HFF-Myc (cell line): Measurements from ENCODE around the gene IL22.

Experiments used
- DNase-seq: peaks from one replicate; pipeline ENCODE4 v3.0.0-alpha.2; 2011; ENCODE audit warnings: low read depth; ENCODE audit errors: extremely low read depth
- H3K4me3 ChIP-seq: replicated peaks from 2 replicates; pipeline ENCODE4 v1.5.1; 2011; ENCODE audit warnings: low read depth, mild to moderate bottlenecking, control low read depth, low read length
- CTCF ChIP-seq: IDR thresholded peaks from 2 replicates; pipeline ENCODE4 v1.5.1; 2012; ENCODE audit warnings: mild to moderate bottlenecking, low read depth, low read length, control low read depth; ENCODE audit errors: missing control alignments

The IL22 gene

DNA sequence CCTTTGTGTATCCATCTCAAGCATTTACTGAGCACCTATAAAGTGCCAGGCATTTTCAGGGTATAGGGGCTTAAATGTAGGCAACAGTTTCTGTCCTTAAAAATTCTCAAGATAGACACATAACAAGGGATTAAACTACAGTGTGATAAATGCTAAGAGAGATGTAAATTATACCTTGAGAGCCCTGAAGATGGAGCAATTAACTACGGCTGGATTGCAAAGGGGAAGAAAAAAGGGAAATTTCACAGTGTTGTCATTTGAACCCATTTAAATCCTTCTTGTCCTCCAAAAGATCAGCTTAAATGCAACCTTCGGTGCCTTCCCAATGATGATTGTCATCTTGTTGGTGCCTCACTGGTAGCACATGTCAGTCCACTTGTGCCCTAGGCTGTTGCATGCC, 16.3 kb downstream of the IL22 start:
- TF ChIP-seq CTCF: no peak
- no peak overlapping the region for H3K4me3 ChIP-seq
- DNase-seq: no peak

DNA sequence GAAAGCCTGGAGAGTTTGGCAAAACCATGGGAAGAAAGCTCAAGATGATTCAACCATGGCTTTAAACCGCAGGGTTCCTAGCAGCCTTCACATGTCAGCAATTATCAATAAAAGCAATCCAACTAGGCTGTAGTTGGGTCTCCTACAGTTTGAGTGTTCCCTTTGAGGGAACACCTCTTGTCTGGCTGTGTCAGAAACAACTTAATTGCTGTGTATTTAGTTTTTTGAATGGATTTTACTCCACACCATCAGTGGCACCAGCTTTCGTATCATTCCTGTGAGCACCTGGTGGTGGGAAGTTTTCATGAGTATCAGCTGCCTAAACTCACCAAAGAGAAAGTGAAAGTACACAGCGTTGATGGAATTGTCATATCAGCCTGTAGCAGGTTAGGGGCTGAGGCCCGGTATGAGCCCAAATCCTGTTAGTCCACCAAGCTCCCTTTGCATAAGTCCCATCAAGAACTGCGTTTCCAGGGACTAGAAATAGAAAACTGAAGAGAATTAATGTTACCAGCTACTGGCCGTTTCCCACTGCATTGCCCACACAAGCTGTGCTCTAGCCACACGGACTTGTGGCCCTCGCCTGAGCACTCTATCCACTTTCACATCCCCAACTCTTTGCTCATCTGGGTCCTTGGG, 16.9 kb downstream of the IL22 start:
- no peak for DNase-seq
- no peak for TF ChIP-seq CTCF
- no peak overlapping the region for H3K4me3 ChIP-seq

- TF ChIP-seq CTCF: no peak
- no peak overlapping the region for H3K4me3 ChIP-seq
- DNase-seq: no peak
Measured at GRCh38 chr12:68235576-68235975, 17.8 kb downstream of the IL22 start.

GRCh38 chr12:68234140-68234539, 19.3 kb downstream of the IL22 start:
- TF ChIP-seq CTCF: no peak
- no peak overlapping the region for H3K4me3 ChIP-seq
- DNase-seq: no peak

GRCh38 chr12:68233498-68233897, 19.9 kb downstream of the IL22 start:
- no peak for TF ChIP-seq CTCF
- DNase-seq: no peak
- no peak overlapping the region for H3K4me3 ChIP-seq

DNA sequence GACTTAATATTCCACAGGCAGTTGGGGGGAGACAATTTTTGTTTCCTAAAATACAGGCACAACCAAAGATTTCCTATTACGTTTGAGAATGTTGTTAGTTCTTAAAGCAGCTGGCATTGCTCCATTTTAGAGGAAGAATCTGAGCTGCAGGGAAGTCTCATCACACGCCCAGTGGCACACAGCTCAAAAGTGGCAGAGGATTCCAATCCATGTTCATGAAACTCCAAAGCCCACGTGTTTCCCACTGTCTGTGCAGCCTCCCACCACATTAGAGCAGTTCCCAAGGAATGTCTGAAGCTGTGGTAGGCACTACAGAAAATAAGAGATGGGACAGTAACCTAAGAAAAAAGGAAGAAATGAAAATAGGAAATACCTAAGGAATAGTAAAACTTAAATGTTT, 21.7 kb downstream of the IL22 start:
- DNase-seq: no peak
- H3K4me3 ChIP-seq: no peak overlapping the region
- no peak for TF ChIP-seq CTCF

DNA sequence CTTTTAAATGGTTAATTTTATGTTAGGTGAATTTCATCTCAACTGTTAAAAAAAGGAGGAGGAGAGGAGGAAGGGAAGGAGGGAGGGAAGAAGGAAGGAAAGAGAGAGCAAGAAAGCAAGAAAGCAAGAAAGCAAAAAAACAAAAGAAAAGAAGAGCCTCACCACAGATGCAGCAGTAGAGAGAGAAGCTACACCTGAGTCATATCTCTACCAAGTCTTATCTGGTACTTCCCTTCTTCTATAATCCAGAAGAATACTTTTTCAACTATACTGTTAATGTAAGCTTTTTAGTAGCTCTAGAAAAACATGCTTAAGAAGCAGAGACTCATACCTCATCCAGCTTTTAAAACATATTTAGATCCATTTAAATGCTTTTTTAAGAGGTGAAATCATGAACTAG, 22.2 kb downstream of the IL22 start:
- no peak overlapping the region for H3K4me3 ChIP-seq
- TF ChIP-seq CTCF: no peak
- no peak for DNase-seq
